HL-60/S4 (cell line): ENCODE data around the gene NAIF1.
"Not testable (repeated sequence)": the region's sequence is repeated elsewhere in the genome, so short reads cannot be mapped to it uniquely, and the experiment has no call there.

Experiments
- in situ Hi-C: fragments of 300-500 bp; cut with MboI; formaldehyde crosslinking; loops from 2 replicates; pipeline ENCODE4 v1.14.3; 2022; ENCODE audit warnings: low sequenced_read_pairs

NAIF1 gene

GRCh38 chr9:128036522-128036921 lies 30.6 kb downstream of the NAIF1 start:
- in situ Hi-C loops, result not testable (repeated sequence)

DNA sequence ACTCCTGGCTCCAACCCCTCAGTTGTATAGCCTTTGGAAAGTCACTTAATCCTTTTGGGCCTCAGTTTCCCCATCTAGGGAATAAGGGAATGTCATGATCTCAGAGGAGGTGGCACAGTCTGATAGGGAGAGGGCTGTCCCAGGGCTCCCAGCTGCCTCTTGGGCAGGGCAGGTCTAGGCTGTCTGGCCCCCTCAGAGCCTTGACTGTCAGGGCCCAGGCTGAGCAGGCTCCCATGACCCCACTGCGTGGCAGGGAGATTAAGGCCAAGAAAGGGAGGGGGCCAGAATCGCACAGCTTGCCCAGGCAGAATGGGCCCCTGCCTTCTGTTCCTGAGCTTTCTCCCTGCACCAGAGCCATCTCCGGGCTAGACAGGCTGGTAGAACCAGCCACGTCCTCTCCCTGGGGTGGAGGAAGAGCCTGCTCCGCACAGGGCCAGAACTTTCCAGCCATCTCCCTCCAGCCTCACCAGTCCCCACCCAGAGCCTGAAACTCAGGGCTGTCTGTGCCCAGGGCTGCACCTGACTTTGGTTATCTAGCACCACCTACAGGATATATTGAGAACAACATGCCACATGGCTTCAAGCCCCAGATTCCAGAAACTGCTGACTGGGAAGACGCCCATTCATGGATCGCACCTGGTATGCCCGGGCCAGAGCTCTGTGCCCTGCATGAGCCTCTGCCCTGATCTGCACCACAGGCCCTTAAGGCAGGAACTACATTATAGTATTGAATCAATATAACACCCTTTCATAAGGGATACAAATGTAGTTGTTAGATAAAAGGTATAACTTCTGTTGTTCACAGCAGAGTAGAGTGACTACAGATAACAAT lies 32.1 kb downstream of the NAIF1 start:
- in situ Hi-C loops, result loop anchor here (5.0 kb wide), 1 partner anchor 78 kb away; no protein-coding TSS in a partner anchor

GRCh38 chr9:128033609-128034008 lies 33.5 kb downstream of the NAIF1 start:
- in situ Hi-C loops, result loop anchor here (5.0 kb wide), 1 partner anchor 76 kb away; no protein-coding TSS in a partner anchor

GRCh38 chr9:128027705-128028104 lies 39.4 kb downstream of the NAIF1 start:
- in situ Hi-C loops, result no loop called here

GRCh38 chr9:128026773-128027541 lies 40.2 kb downstream of the NAIF1 start:
- in situ Hi-C loops, result no loop called here

DNA sequence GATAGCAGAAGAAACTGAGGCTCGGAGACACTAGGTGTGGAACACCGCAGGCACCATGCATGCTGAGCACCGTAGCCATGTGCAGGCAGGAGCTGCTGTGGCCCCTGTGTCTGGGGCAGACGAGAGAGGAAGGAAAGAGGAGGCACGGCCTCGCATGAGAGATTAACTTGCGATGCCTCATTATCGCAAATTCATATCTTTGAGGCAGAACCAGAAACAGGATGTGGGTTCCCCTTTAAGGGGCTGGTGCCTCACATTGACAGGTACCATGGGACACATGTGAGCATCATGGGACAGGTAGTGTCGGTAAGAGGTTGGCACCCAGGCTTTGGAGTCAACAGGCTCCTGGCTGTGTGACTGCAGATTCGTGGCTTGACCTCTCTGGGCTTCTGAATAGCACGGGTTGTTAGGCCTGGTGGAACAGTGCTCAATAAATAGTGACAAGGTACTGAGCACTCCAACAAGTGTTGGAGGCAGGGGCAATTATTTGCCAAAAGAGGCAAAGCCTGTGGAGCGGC lies 40.8 kb downstream of the NAIF1 start:
- in situ Hi-C loops, result no loop called here

DNA sequence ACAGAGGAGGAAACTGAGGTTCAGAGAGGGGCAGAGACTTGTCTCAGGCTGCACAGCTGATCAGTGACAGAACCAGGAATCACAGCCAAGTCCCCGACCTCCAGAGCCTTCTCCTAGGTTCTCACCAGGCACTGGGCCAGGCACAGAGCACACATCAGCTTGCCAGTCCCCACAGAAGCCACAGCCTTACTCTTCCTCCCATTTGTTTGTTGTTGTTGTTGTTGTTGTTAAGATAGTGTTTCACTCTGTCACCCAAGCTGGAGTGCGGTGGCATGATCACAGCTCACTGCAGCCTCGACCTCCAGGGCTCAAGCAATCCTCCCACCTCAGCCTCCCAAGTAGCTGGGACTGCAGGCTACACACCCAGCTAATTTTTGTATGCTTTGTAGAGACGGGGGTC lies 41.4 kb downstream of the NAIF1 start:
- in situ Hi-C loops, result no loop called here

GRCh38 chr9:128024761-128025308 lies 42.3 kb downstream of the NAIF1 start:
- in situ Hi-C loops, result no loop called here

- in situ Hi-C loops, result not testable (repeated sequence)
Measured at GRCh38 chr9:128023671-128024070, 43.4 kb downstream of the NAIF1 start.

- in situ Hi-C loops, result no loop called here
Measured at GRCh38 chr9:128022886-128023285, 44.2 kb downstream of the NAIF1 start.

GRCh38 chr9:128021098-128021497 lies 46.0 kb downstream of the NAIF1 start:
- in situ Hi-C loops, result no loop called here

DNA sequence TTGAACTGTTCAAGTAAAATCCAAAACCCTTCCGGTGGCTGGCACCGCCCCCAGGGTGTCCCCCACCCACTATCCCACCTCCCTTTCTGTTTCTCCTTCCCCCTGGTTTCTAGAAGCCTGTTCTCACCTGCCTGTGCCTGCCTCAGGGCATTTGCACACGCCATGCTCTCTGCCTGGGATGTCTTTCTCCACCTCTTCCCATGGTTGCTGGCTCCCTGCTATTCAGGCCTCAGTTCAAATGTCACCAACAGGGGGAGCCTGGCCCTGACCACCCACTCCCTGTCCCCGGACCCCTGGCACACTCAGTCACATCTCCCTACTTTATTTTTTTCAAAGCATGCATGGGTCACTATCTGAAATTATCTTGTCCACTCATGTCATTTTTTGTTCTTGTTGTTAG lies 46.4 kb downstream of the NAIF1 start:
- in situ Hi-C loops, result no loop called here

DNA sequence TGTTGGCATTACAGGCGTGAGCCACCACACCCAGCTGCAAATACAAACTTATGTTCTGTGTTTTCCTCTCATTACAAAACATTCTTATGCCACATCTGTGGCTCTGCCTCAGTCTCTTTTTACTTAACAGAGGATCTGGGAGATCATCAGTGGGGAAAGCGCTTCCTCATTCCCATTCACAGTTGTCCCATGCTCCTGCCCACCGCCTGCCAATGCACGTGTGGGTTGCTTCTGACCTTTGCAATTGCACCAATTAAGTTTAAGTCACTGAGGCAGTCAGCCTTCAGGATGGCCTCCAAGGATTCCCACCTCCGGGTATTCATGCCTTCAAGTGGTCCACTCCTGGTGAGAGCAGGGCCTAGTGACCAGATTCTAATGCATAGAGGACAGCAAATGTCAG lies 51.4 kb downstream of the NAIF1 start:
- in situ Hi-C loops, result no loop called here
